GM12878 (cell line): ENCODE measurements around the gene MYOCD. TPM values are rescaled to one million over a fixed set of nuclear protein-coding genes. Genes with fewer than 3 reads are reported as not detected.

ENCODE experiments used
- ATAC-seq: fragments of 200-7000 bp; cut with Tn5 transposase; 3 replicates; pipeline ENCODE4 v1.9.1; 2020; ENCODE audit warnings: mild to moderate bottlenecking, moderate library complexity
- BruUV-seq: library from RNA; stranded (reverse); fragments of 400-500 nt; replicated peaks from 2 replicates; lab custom pipeline; 2021; lab: Mats Ljungman, UMichigan
- CTCF ChIA-PET: fragments of 300-600 bp; sonication (Branson Sonifier 250); formaldehyde crosslinking; extraction: SDS; loops from one replicate; lab custom pipeline; 2021; ENCODE audit warnings: inconsistent platforms; lab: Yijun Ruan, JAX
- POLR2A ChIA-PET: fragments of 350-600 bp; formaldehyde crosslinking; extraction: SDS; loops from one replicate; lab custom pipeline; 2021; ENCODE audit warnings: inconsistent platforms; lab: Charles Lee
- RAD21 ChIA-PET: fragments of 300-600 bp; sonication (Branson Sonifier 250); formaldehyde crosslinking; loops from one replicate; lab custom pipeline; 2023; ENCODE audit warnings: antibody characterized with exemption; ENCODE audit not compliant: unreplicated experiment; lab: Charles Lee
- SMC1A ChIA-PET: fragments of 300-600 bp; sonication (Branson Sonifier 250); formaldehyde crosslinking; loops from one replicate; lab custom pipeline; 2023; ENCODE audit not compliant: unreplicated experiment, uncharacterized antibody; lab: Charles Lee
- DNase-seq: peaks from one replicate; pipeline ENCODE4 v3.0.0-alpha.2; 2011; ENCODE audit warnings: low read depth, low spot score
- FAIRE-seq: peaks from 3 replicates; lab custom pipeline; 2011; peaks lifted over from hg19 to GRCh38; lab: Jason Lieb, UNC
- H2AFZ ChIP-seq: 2 replicates; pipeline ENCODE4 v1.6.0; 2011; ENCODE audit warnings: low read depth, low read length, control low read depth; ENCODE audit not compliant: control insufficient read depth
- H3K27ac ChIP-seq: 2 replicates; pipeline ENCODE4 v1.5.1; 2011; ENCODE audit warnings: control low read depth; ENCODE audit not compliant: control insufficient read depth, insufficient read depth
- H3K27me3 ChIP-seq, 2 experiments: replicated peaks in 1 of 2; 2 replicates each; pipeline versions ENCODE4 v1.6.0 to v1.6.1; 2011; ENCODE audit warnings: low read length in 1 of 2; ENCODE audit not compliant: control insufficient read depth in 2 of 2, insufficient read depth in 2 of 2
- H3K36me3 ChIP-seq, 2 experiments: 2 replicates each; pipeline ENCODE4 v1.5.1; 2011; ENCODE audit warnings: low read length in 1 of 2; ENCODE audit not compliant: control insufficient read depth in 2 of 2, insufficient read depth in 2 of 2
- H3K4me1 ChIP-seq: 2 replicates; pipeline ENCODE4 v1.6.1; 2011; ENCODE audit warnings: mild to moderate bottlenecking, low read length, moderate library complexity, mixed read lengths; ENCODE audit not compliant: control insufficient read depth, insufficient read depth
- H3K4me2 ChIP-seq: 2 replicates; pipeline ENCODE4 v1.6.0; 2011; ENCODE audit warnings: control low read depth; ENCODE audit not compliant: control insufficient read depth, insufficient read depth
- H3K4me3 ChIP-seq: fragments of 200-600 bp; sonication (generic); 2 replicates; pipeline ENCODE4 v1.5.1; 2016
- H3K79me2 ChIP-seq: 2 replicates; pipeline ENCODE4 v1.6.0; 2011; ENCODE audit warnings: low read length; ENCODE audit not compliant: control insufficient read depth, insufficient read depth
- H3K9ac ChIP-seq: 2 replicates; pipeline ENCODE4 v1.8.0; 2011; ENCODE audit warnings: low read length, control low read depth, mixed read lengths; ENCODE audit not compliant: control insufficient read depth, insufficient read depth
- H3K9me3 ChIP-seq: replicated peaks from 3 replicates; pipeline ENCODE4 v1.5.1; 2011; ENCODE audit warnings: mild to moderate bottlenecking, low read length; ENCODE audit not compliant: control insufficient read depth, insufficient read depth
- H4K20me1 ChIP-seq: 2 replicates; pipeline ENCODE4 v1.6.0; 2011; ENCODE audit not compliant: control insufficient read depth, insufficient read depth
- KDM1A ChIP-seq: fragments of 200-600 bp; sonication (generic); IDR thresholded peaks from 2 replicates; pipeline ENCODE4 v1.6.1; 2016; ENCODE audit warnings: borderline replicate concordance
- SIX5 ChIP-seq: IDR thresholded peaks from 2 replicates; pipeline ENCODE4 v1.6.1; 2011; ENCODE audit warnings: mild to moderate bottlenecking, low read depth, low read length, moderate library complexity; ENCODE audit not compliant: severe bottlenecking
- STAT1 ChIP-seq: fragments of 450-650 bp; conservative IDR thresholded peaks from 2 replicates; pipeline ENCODE4 v1.6.1; 2014; ENCODE audit warnings: antibody characterized with exemption, mild to moderate bottlenecking
- WGBS: methylation state at CpG from one replicate; pipeline ENCODE4 v1.1.6; 2016; ENCODE audit warnings: low lambda C conversion rate; ENCODE audit not compliant: insufficient replicate concordance, insufficient coverage; ENCODE audit errors: missing lambda C conversion rate; 5-methylcytosine and 5-hydroxymethylcytosine counted together
- in situ Hi-C: fragments of 300-500 bp; cut with MboI; formaldehyde crosslinking; loops from 9 replicates; pipeline ENCODE4 v1.14.3; 2018; ENCODE audit warnings: mixed read lengths
- intact Hi-C: fragments of 100-400 bp; cut with micrococcal nuclease; formaldehyde crosslinking; loops from one replicate; pipeline ENCODE4 v1.14.2; 2022; ENCODE audit not compliant: unreplicated experiment
- polyA plus RNA-seq, 11 experiments: library from polyadenylated mRNA; depleted of rRNA in 4 of 11; unstranded in 6 of 11; stranded (reverse) in 5 of 11; fragments of >200 nt; fragmentation: Nextera tagmentation in 4 of 11; fragmentation: Illumina TruSeq in 1 of 11; extraction: Ambion mirVana in 4 of 11; extraction: Trizol in 1 of 11; gene quantifications; 1 replicate in 1 of 11; 2 replicates in 10 of 11; pipeline versions ENCODE4 v1.2.1 to v1.2.3, GENCODE V29; 2011 to 2016; ENCODE audit warnings: inconsistent platforms in 2 of 11, missing spikeins in 2 of 11, low read depth in 1 of 11
- total RNA-seq, 4 experiments: library from RNA; depleted of rRNA in 3 of 4; stranded (reverse); fragments of >200 nt in 3 of 4; fragmentation: Illumina TruSeq in 1 of 4; extraction: Trizol in 1 of 4; gene quantifications; 2 replicates each; pipeline versions ENCODE4 v1.2.1 to v1.2.3, GENCODE V29; 2013 to 2021

The MYOCD gene
- total and polyA plus RNA-seq, 10 of the 15 experiments (the other 5 are each of a cell fraction or from before 2014, with no cell fraction given), result not detected

- H2AFZ ChIP-seq, result no peak overlapping the region
- FAIRE-seq (no peak), ATAC-seq (no peak), DNase-seq (no peak)
- ChIA-PET CTCF (no interaction called here), SMC1A (no interaction called here), POLR2A (no interaction called here), RAD21 (no interaction called here)
- no peaks in the 10 kb centered on the region for H3K4me1 ChIP-seq
- no peaks in the 10 kb centered on the region for H4K20me1 ChIP-seq
- H3K27ac ChIP-seq, result no peak overlapping the region
- H3K36me3 ChIP-seq, result no peaks in the 10 kb centered on the region
- no peak overlapping the region for H3K9ac ChIP-seq
- H3K27me3 ChIP-seq, result no peaks in the 10 kb centered on the region
- no peak overlapping the region for H3K4me3 ChIP-seq
- H3K4me2 ChIP-seq, result no peak overlapping the region
- intact Hi-C loops (no loop called here), in situ Hi-C loops (no loop called here)
- no peaks in the 10 kb centered on the region for H3K9me3 ChIP-seq
- no TSS peak for BruUV-seq
- TF ChIP-seq STAT1 (no peak), KDM1A (no peak)
- H3K79me2 ChIP-seq, result no peaks in the 10 kb centered on the region
- WGBS, result 52% methylated on average over 8 of the region's 8 CpGs
Measured at GRCh38 chr17:12732366-12732765, 66.7 kb downstream of the MYOCD start.

GRCh38 chr17:12734926-12735325, 69.2 kb downstream of the MYOCD start:
- no TSS peak for BruUV-seq
- in situ Hi-C loops, result no loop called here
- intact Hi-C loops, result no loop called here
- no peak overlapping the region for H3K4me2 ChIP-seq
- no peaks in the 10 kb centered on the region for H3K4me1 ChIP-seq
- H3K4me3 ChIP-seq, result no peak overlapping the region
- 26% methylated on average over 7 of the region's 7 CpGs for WGBS
- ChIA-PET RAD21 (no interaction called here), POLR2A (no interaction called here), CTCF (no interaction called here)
- H2AFZ ChIP-seq, result no peak overlapping the region
- H3K27me3 ChIP-seq, result no peaks in the 10 kb centered on the region
- DNase-seq (no peak), ATAC-seq (no peak), FAIRE-seq (no peak)
- H3K27ac ChIP-seq, result no peak overlapping the region
- H3K79me2 ChIP-seq, result no peaks in the 10 kb centered on the region
- no peaks in the 10 kb centered on the region for H4K20me1 ChIP-seq
- H3K9ac ChIP-seq, result no peak overlapping the region
- no peaks in the 10 kb centered on the region for H3K9me3 ChIP-seq
- H3K36me3 ChIP-seq, result no peaks in the 10 kb centered on the region
- no peak for TF ChIP-seq SIX5
- TF ChIP-seq, all 136 proteins: peak for 0
- SMC1A ChIA-PET, result no interaction called here
